CD14-positive monocyte (primary cell): Measurements from ENCODE around the gene RNF43. TPM values are rescaled to one million over a fixed set of nuclear protein-coding genes. Genes with fewer than 3 reads are reported as not detected.

Experiments used
- DNase-seq, 3 donors: peaks; one replicate each; pipeline ENCODE4 v3.0.0-alpha.2; 2011 to 2022
- H2AFZ ChIP-seq: 2 replicates; pipeline ENCODE4 v1.6.0; 2012; ENCODE audit warnings: mild to moderate bottlenecking, low read depth, low read length, inconsistent platforms; ENCODE audit not compliant: insufficient read depth, poor library complexity, severe bottlenecking
- H3K27ac ChIP-seq, 2 donors: 1 replicate in 1 of 2; 2 replicates in 1 of 2; pipeline ENCODE4 v1.5.1; 2012 to 2013; ENCODE audit warnings: low read length in 2 of 2, control low read depth in 1 of 2, inconsistent platforms in 1 of 2, low read depth in 1 of 2, mild to moderate bottlenecking in 1 of 2
- H3K27me3 ChIP-seq, 2 donors: one replicate each; pipeline versions ENCODE4 v1.6.0 to v1.6.1; 2011 to 2013; ENCODE audit warnings: low read length in 2 of 2; ENCODE audit not compliant: control insufficient read depth in 2 of 2, insufficient read depth in 2 of 2
- H3K36me3 ChIP-seq, 2 donors: replicated peaks in 1 of 2; 1 replicate in 1 of 2; 2 replicates in 1 of 2; pipeline versions ENCODE4 v1.5.1 to v1.6.1; 2012 to 2013; ENCODE audit warnings: low read length in 2 of 2, control low read depth in 1 of 2, inconsistent platforms in 1 of 2, mild to moderate bottlenecking in 1 of 2; ENCODE audit not compliant: insufficient read depth in 2 of 2, control insufficient read depth in 1 of 2
- H3K4me1 ChIP-seq, 2 donors: 1 replicate in 1 of 2; 2 replicates in 1 of 2; pipeline versions ENCODE4 v1.5.1 to v1.6.1; 2012 to 2013; ENCODE audit warnings: low read length in 2 of 2, control low read depth in 1 of 2, inconsistent platforms in 1 of 2, mild to moderate bottlenecking in 1 of 2, moderate library complexity in 1 of 2; ENCODE audit not compliant: insufficient read depth in 2 of 2, control insufficient read depth in 1 of 2
- H3K4me2 ChIP-seq: replicated peaks from 2 replicates; pipeline ENCODE3; 2012; ENCODE audit warnings: low read length, moderate library complexity, mild to moderate bottlenecking; ENCODE audit not compliant: poor library complexity, severe bottlenecking; ENCODE audit errors: extremely low read depth
- H3K4me3 ChIP-seq, 3 experiments: fragments of 200-600 bp in 1 of 3; sonication (generic) in 1 of 3; replicated peaks in 1 of 3; 1 replicate in 2 of 3; 2 replicates in 1 of 3; pipeline ENCODE4 v1.5.1; 2011 to 2013; ENCODE audit warnings: low read length in 3 of 3, mild to moderate bottlenecking in 3 of 3, control low read depth in 2 of 3, low read depth in 2 of 3, inconsistent platforms in 1 of 3, moderate library complexity in 1 of 3
- H3K79me2 ChIP-seq: 2 replicates; pipeline ENCODE4 v1.6.0; 2012; ENCODE audit warnings: mild to moderate bottlenecking, control low read depth, inconsistent platforms, low read length, moderate library complexity; ENCODE audit not compliant: insufficient read depth
- H3K9ac ChIP-seq: 2 replicates; pipeline ENCODE4 v1.6.0; 2017; ENCODE audit warnings: low read length, mild to moderate bottlenecking; ENCODE audit not compliant: insufficient read depth, poor library complexity, severe bottlenecking
- H3K9me3 ChIP-seq, 2 donors: replicated peaks in 1 of 2; 1 replicate in 1 of 2; 2 replicates in 1 of 2; pipeline versions ENCODE4 v1.5.1 to v1.6.1; 2012 to 2013; ENCODE audit warnings: low read length in 2 of 2, control low read depth in 1 of 2; ENCODE audit not compliant: control insufficient read depth in 1 of 2, insufficient read depth in 1 of 2
- H4K20me1 ChIP-seq: 2 replicates; pipeline ENCODE4 v1.6.0; 2012; ENCODE audit warnings: mild to moderate bottlenecking, low read length, control low read depth, moderate library complexity; ENCODE audit not compliant: insufficient read depth
- H3K27ac Mint-ChIP-seq, 7 donors: one replicate each; pipeline ENCODE4 v1.8.0; 2020; ENCODE audit warnings: mild to moderate bottlenecking in 7 of 7, mixed read lengths in 7 of 7, moderate library complexity in 6 of 7, inconsistent platforms in 2 of 7
- H3K27me3 Mint-ChIP-seq, 3 donors: one replicate each; pipeline ENCODE4 v1.8.0; 2021 to 2022; ENCODE audit warnings: low read depth in 3 of 3, mild to moderate bottlenecking in 3 of 3, mixed read lengths in 3 of 3, moderate library complexity in 3 of 3, inconsistent platforms in 1 of 3
- H3K36me3 Mint-ChIP-seq, 2 donors: one replicate each; pipeline ENCODE4 v1.8.0; 2020; ENCODE audit warnings: mixed read lengths in 2 of 2, inconsistent platforms in 1 of 2, mild to moderate bottlenecking in 1 of 2
- H3K4me1 Mint-ChIP-seq: one replicate; pipeline ENCODE4 v1.8.0; 2020; ENCODE audit warnings: mild to moderate bottlenecking, mixed read lengths
- H3K4me3 Mint-ChIP-seq, 2 donors: one replicate each; pipeline ENCODE4 v1.8.0; 2020; ENCODE audit warnings: mild to moderate bottlenecking in 2 of 2, mixed read lengths in 2 of 2, moderate library complexity in 1 of 2
- H3K9me3 Mint-ChIP-seq, 7 donors: one replicate each; pipeline ENCODE4 v1.8.0; 2020 to 2022; ENCODE audit warnings: mixed read lengths in 7 of 7, mild to moderate bottlenecking in 6 of 7, moderate library complexity in 6 of 7, inconsistent platforms in 2 of 7
- CTCF ChIP-seq: fragments of 200-600 bp; IDR thresholded peaks from one replicate; pipeline ENCODE4 v1.8.0; 2022; ENCODE audit warnings: antibody characterized with exemption, mild to moderate bottlenecking
- WGBS: methylation state at CpG from one replicate; pipeline ENCODE4 v1.1.5; 2013; ENCODE audit warnings: missing lambda C conversion rate; ENCODE audit not compliant: insufficient coverage; 5-methylcytosine and 5-hydroxymethylcytosine counted together
- intact Hi-C, 2 donors: fragments of 100-400 bp; cut with micrococcal nuclease; formaldehyde crosslinking; loops; one replicate each; pipeline versions ENCODE4 v1.15.0 to v1.15.1; 2023
- polyA plus RNA-seq, 3 donors: library from polyadenylated mRNA; depleted of rRNA in 1 of 3; unstranded in 2 of 3; stranded (reverse) in 1 of 3; fragments of 300-500 nt in 2 of 3; fragments of >200 nt in 1 of 3; fragmentation: Illumina TruSeq in 2 of 3; gene quantifications; 1 replicate in 2 of 3; 2 replicates in 1 of 3; pipeline ENCODE4 v1.2.3, GENCODE V29; 2012 to 2021

Gene RNF43
- polyA plus RNA-seq, 3 donors, result 0.01 to 0.11 TPM; not detected in 1

- H3K9ac ChIP-seq, result no peak overlapping the region
- H2AFZ ChIP-seq, result no peak overlapping the region
- peaks cover 0 to 6% of the 10 kb centered on the region in 2 donors for H3K27me3 ChIP-seq
- H3K36me3 ChIP-seq, result no peaks in the 10 kb centered on the region
- H3K4me2 ChIP-seq, result no peak overlapping the region
- no peaks in the 10 kb centered on the region for H3K9me3 Mint-ChIP-seq
- no peak overlapping the region for H3K27ac ChIP-seq
- H3K27me3 Mint-ChIP-seq, result peaks cover 7 to 28% (median 8%) of the 10 kb centered on the region in 3 donors
- H3K27ac Mint-ChIP-seq, result no peak overlapping the region
- no peaks in the 10 kb centered on the region for H3K36me3 Mint-ChIP-seq
- no peak for DNase-seq
- H3K4me3 Mint-ChIP-seq, result no peak overlapping the region
- H3K4me1 ChIP-seq, result no peaks in the 10 kb centered on the region
- 100% methylated on average over 1 of the region's 2 CpGs for WGBS
- no peak for TF ChIP-seq CTCF
- intact Hi-C loops, result no loop called here
- no peaks in the 10 kb centered on the region for H3K79me2 ChIP-seq
- H4K20me1 ChIP-seq, result no peaks in the 10 kb centered on the region
- H3K4me1 Mint-ChIP-seq, result no peaks in the 10 kb centered on the region
- H3K9me3 ChIP-seq, result no peaks in the 10 kb centered on the region
- no peak overlapping the region for H3K4me3 ChIP-seq
Observed at GRCh38 chr17:58401287-58401686, 16.0 kb downstream of the RNF43 start.

GRCh38 chr17:58400826-58401225 lies 16.5 kb downstream of the RNF43 start:
- H3K4me2 ChIP-seq, result no peak overlapping the region
- no peaks in the 10 kb centered on the region for H3K79me2 ChIP-seq
- TF ChIP-seq CTCF, result no peak

More at GRCh38 chr17:58400826-58401225, 16.5 kb downstream of the RNF43 start:
- no peaks in the 10 kb centered on the region for H3K9me3 Mint-ChIP-seq
- no peaks in the 10 kb centered on the region for H3K36me3 Mint-ChIP-seq
- intact Hi-C loops, result no loop called here
- H3K4me3 ChIP-seq, result no peak overlapping the region
- DNase-seq, result no peak
- H3K27me3 Mint-ChIP-seq, result peaks cover 7 to 30% (median 10%) of the 10 kb centered on the region in 3 donors
- H2AFZ ChIP-seq, result no peak overlapping the region
- no peaks in the 10 kb centered on the region for H3K9me3 ChIP-seq
- H3K4me1 Mint-ChIP-seq, result no peaks in the 10 kb centered on the region
- H3K9ac ChIP-seq, result no peak overlapping the region
- peaks cover 0 to 6% of the 10 kb centered on the region in 2 donors for H3K27me3 ChIP-seq
- H3K27ac ChIP-seq, result no peak overlapping the region
- H3K27ac Mint-ChIP-seq, result no peak overlapping the region
- H3K36me3 ChIP-seq, result no peaks in the 10 kb centered on the region
- no peaks in the 10 kb centered on the region for H3K4me1 ChIP-seq
- H4K20me1 ChIP-seq, result no peaks in the 10 kb centered on the region
- no peak overlapping the region for H3K4me3 Mint-ChIP-seq
